ENCODE measurements around the gene GALNT6.

GRCh38 chr12:51358496-51358895 lies 32.7 kb downstream of the GALNT6 start:
- TF ChIP-seq CTCF (IDR thresholded peaks at IDR 0.05) (no peak), POLR2A (IDR thresholded peaks at IDR 0.05) (no peak), POLR2AphosphoS5 (IDR thresholded peaks at IDR 0.05) (no peak)

Measured in stomach (tissue), 4 donors.